OCI-LY3 (cell line): ENCODE results near the gene RASSF7.

Source experiments
- CTCF ChIP-seq: fragments of 200-600, 300-600 bp; sonication (generic); IDR thresholded peaks from 2 replicates; pipeline ENCODE4 v1.5.1; 2014; ENCODE audit warnings: antibody characterized with exemption, low read length, low read depth
- EZH2phosphoT487 ChIP-seq: fragments of 200-600 bp; shearing (Covaris generic); IDR thresholded peaks from 2 replicates; pipeline ENCODE4 v1.6.1; 2018; ENCODE audit warnings: antibody characterized with exemption, mixed run types, low read depth

GRCh38 chr11:557328-558132 is 3.2 kb upstream of the RASSF7 start:
- no peak for TF ChIP-seq CTCF
- no peak for TF ChIP-seq EZH2phosphoT487
